HUES48 (cell line): ENCODE results near the gene KCNJ5.

ENCODE experiments used
- H3K27ac ChIP-seq: one replicate; pipeline ENCODE4 v1.7.0; 2013; ENCODE audit warnings: low read depth, low read length, inconsistent platforms
- H3K27me3 ChIP-seq: 2 replicates; pipeline ENCODE4 v1.6.1; 2013; ENCODE audit warnings: mild to moderate bottlenecking, low read length; ENCODE audit not compliant: control insufficient read depth, insufficient read depth
- H3K36me3 ChIP-seq: 2 replicates; pipeline ENCODE4 v1.6.1; 2013; ENCODE audit warnings: low read length; ENCODE audit not compliant: control insufficient read depth, insufficient read depth
- H3K4me1 ChIP-seq: 2 replicates; pipeline ENCODE4 v1.6.1; 2013; ENCODE audit warnings: mild to moderate bottlenecking, low read length; ENCODE audit not compliant: control insufficient read depth, insufficient read depth
- H3K4me3 ChIP-seq: 2 replicates; pipeline ENCODE4 v1.5.1; 2013; ENCODE audit warnings: mild to moderate bottlenecking, low read depth, low read length
- H3K9ac ChIP-seq: 2 replicates; pipeline ENCODE4 v1.6.1; 2013; ENCODE audit warnings: mild to moderate bottlenecking, low read depth, low read length, moderate library complexity
- H3K9me3 ChIP-seq: 2 replicates; pipeline ENCODE4 v1.6.1; 2013; ENCODE audit warnings: low read length; ENCODE audit not compliant: control insufficient read depth, insufficient read depth

KCNJ5 gene

DNA sequence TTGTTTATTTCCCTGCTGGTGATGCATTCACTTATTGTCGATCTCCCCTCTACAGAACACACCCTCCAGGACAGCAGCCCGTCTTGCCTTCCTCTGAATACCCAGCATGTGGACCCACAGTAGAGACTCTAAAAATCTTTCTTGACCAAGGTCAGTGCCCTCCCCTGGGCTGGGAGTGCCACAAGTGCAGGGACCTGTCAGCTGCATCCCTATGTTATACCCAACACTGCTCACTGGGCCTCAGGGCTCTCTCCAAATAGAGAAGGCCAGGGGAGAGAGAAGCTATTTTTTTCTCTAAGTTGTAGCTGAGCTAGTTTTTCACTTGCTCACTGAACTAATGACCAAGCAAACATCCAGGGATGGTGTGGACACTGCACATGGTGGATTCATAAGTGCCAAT lies 33.8 kb upstream of the KCNJ5 start:
- Histone ChIP-seq H3K27me3 (peaks cover 10% of the 10 kb centered on the region; the same call in 1 of the 2 replicates), H3K4me1 (no peaks in the 10 kb centered on the region; the same call in 1 of the 2 replicates), H3K27ac (no peak overlapping the region), H3K4me3 (no peak overlapping the region), H3K36me3 (no peaks in the 10 kb centered on the region), H3K9me3 (no peaks in the 10 kb centered on the region), H3K9ac (no peak overlapping the region)

DNA sequence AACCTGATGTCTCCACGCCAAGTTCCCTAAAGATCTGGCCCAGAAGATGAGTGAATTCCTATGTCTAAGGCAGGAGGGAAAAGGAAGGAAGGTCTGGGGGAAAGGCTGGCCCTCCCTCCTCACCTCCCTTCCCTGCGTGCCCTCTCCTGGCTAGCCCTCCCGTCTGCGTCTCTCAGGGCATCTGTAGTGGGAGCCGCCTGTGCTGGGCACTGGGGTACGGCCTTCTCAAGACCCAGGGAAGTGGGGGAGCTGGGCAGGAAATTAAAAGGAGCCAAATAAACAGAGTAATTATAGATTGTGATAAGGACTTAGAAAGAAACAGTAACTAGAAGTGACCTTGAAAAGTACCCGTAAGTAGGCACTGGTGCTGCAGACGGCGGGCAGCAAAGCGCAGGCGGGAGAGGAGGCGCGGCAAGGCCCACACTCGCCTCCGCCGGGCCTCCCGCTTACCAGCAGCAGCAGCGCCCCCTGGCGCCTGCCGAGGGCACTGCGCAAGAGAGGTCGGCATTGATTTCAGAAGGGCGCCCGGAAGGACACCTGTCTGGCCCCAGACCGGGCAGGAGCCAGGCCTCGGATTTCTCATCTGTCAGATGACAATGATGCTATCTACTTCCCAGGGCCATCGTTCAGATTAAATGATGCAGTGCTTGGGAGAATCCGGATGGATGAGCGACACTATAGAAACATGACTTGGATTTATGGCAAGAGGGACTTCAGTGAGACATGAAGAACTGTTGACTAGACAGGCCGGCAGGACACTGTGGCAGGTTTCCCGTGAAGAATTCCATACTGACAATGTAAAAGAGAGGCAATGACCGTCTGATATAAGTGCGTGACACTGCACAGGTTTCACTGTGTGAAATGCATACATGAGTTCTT lies 31.4 kb upstream of the KCNJ5 start:
- peaks cover 12% of the 10 kb centered on the region for H3K4me1 ChIP-seq
- peaks cover 10% of the 10 kb centered on the region; the same call in 1 of the 2 replicates for H3K27me3 ChIP-seq
- no peaks in the 10 kb centered on the region for H3K36me3 ChIP-seq
- no peak overlapping the region for H3K4me3 ChIP-seq
- H3K27ac ChIP-seq: no peak overlapping the region
- H3K9ac ChIP-seq: no peak overlapping the region
- H3K9me3 ChIP-seq: no peaks in the 10 kb centered on the region

GRCh38 chr11:128860571-128861361 lies 30.4 kb upstream of the KCNJ5 start:
- Histone ChIP-seq H3K9ac (no peak overlapping the region), H3K27ac (no peak overlapping the region), H3K4me1 (peaks cover 12% of the 10 kb centered on the region)

GRCh38 chr11:128862406-128862805 lies 28.8 kb upstream of the KCNJ5 start:
- no peak overlapping the region for H3K27ac ChIP-seq
- H3K36me3 ChIP-seq: no peaks in the 10 kb centered on the region
- H3K9me3 ChIP-seq: no peaks in the 10 kb centered on the region
- H3K27me3 ChIP-seq: peaks cover 10% of the 10 kb centered on the region; the same call in 1 of the 2 replicates
- H3K4me3 ChIP-seq: no peak overlapping the region
- no peak overlapping the region for H3K9ac ChIP-seq
- peaks cover 12% of the 10 kb centered on the region for H3K4me1 ChIP-seq

More at GRCh38 chr11:128860571-128861361, 30.4 kb upstream of the KCNJ5 start:
- peaks cover 10% of the 10 kb centered on the region; the same call in 1 of the 2 replicates for H3K27me3 ChIP-seq
- H3K36me3 ChIP-seq: no peaks in the 10 kb centered on the region
- no peaks in the 10 kb centered on the region for H3K9me3 ChIP-seq
- H3K4me3 ChIP-seq: no peak overlapping the region

DNA sequence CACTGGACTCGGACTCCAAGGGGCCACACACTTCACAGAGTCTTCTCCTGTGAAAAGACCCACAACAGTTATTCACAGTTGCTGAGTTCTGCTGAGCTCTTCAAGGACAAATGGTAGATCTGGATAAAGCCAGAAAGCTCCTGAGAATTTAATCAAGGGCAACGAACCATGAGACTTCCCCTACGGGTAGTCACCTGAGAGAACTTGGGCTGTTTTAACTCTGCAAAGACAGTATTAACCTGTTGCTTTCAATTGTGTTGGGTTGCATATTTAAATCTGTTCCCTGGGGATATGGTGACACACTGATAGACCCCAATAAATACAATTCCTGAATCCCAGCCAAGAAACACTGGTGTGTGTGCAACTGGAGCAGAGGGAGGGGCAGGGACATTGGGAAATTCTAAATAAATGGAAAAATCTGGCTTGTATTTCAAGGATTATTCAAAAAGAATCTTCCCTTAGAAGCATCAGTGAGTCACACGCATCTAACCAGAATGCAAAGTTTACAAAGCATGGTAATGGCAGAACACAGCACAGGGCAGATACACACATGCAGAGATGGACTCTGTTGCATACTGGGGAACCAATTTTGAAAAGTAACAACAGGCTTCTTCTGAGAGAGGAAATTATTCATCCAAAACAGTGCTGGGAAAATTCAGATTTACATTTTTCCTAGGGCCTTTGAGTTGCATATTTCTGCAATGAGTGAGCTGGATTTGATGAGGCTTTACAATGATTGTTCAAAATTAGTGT lies 28.1 kb upstream of the KCNJ5 start:
- Histone ChIP-seq H3K4me1 (peaks cover 12% of the 10 kb centered on the region), H3K9ac (no peak overlapping the region), H3K27me3 (peaks cover 10% of the 10 kb centered on the region; the same call in 1 of the 2 replicates), H3K9me3 (no peaks in the 10 kb centered on the region), H3K36me3 (no peaks in the 10 kb centered on the region), H3K27ac (no peak overlapping the region), H3K4me3 (no peak overlapping the region)

DNA sequence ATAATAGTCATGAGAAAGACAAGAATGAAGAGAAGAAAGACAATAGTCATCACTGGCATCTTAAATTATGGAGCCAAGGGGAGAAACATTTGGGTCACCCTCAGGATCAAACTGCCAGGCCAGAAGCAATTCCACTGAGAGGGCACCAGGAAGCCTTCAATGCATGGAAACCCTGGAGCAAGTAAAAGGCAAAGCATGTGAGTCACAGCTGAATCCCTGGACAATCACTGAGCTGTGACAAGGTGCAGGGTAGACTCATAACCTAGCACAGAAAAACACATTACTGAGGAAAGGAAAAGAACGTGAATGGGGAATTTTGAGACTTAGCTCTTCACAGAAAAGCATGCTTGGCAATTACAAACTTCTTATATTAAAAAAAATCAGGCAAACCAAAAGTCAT lies 25.7 kb upstream of the KCNJ5 start:
- Histone ChIP-seq H3K27ac (no peak overlapping the region), H3K9ac (no peak overlapping the region), H3K36me3 (no peaks in the 10 kb centered on the region), H3K4me1 (peaks cover 19% of the 10 kb centered on the region), H3K27me3 (0 out of 2 replicates have a peak, but pooled peaks cover 4% of the 10 kb centered on the region), H3K9me3 (no peaks in the 10 kb centered on the region), H3K4me3 (no peak overlapping the region)

- no peaks in the 10 kb centered on the region for H3K36me3 ChIP-seq
- H3K9ac ChIP-seq: no peak within 1 kb of the TSS
- 0 out of 2 replicates have a peak, but pooled peaks cover 4% of the 10 kb centered on the region for H3K27me3 ChIP-seq
- no peaks in the 10 kb centered on the region for H3K9me3 ChIP-seq
- no peak within 1 kb of the TSS for H3K27ac ChIP-seq
- peaks cover 37% of the 10 kb centered on the region for H3K4me1 ChIP-seq
- H3K4me3 ChIP-seq: no peak within 1 kb of the TSS
Observed at GRCh38 chr11:128867277-128867676, 23.9 kb upstream of the KCNJ5 start, which contains the start of gene KCNJ1. TSS of gene KCNJ1 (minus strand) at chr11:128867296. CDS start at chr11:128840243, 27,053 bp downstream.

GRCh38 chr11:128868841-128869671 lies 22.1 kb upstream of the KCNJ5 start:
- Histone ChIP-seq H3K4me1 (peaks cover 39% of the 10 kb centered on the region), H3K36me3 (no peaks in the 10 kb centered on the region), H3K9me3 (no peaks in the 10 kb centered on the region), H3K9ac (no peak overlapping the region), H3K27me3 (peaks cover 20% of the 10 kb centered on the region), H3K4me3 (no peak overlapping the region), H3K27ac (no peak overlapping the region)

DNA sequence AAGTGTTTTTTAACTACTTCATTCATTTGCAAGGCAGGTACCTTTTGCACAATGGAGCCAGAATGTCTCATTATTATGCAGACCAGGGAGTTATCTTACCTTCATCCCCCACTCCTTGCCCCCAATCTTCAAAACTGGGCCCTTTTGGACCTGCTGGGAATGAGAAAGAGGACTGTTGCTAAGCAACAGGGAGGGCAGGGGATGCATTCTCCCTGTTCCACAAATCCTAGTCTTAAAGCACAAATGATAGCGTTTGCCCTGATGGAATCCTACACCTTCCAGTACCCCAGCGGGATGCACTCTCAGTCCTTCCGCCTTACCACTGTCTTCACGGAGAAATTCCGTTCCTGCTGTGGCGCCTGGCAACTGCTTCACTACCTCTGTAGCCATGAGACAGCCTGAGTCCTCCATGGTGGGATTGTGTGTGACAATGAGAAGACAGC lies 20.0 kb upstream of the KCNJ5 start:
- peaks cover 34% of the 10 kb centered on the region for H3K27me3 ChIP-seq
- peak overlapping the region; percentile 59 for H3K27ac ChIP-seq
- no peaks in the 10 kb centered on the region for H3K9me3 ChIP-seq
- H3K4me1 ChIP-seq: peaks cover 39% of the 10 kb centered on the region
- H3K9ac ChIP-seq: no peak overlapping the region
- peak overlapping the region; percentile 11 for H3K4me3 ChIP-seq
- H3K36me3 ChIP-seq: no peaks in the 10 kb centered on the region

DNA sequence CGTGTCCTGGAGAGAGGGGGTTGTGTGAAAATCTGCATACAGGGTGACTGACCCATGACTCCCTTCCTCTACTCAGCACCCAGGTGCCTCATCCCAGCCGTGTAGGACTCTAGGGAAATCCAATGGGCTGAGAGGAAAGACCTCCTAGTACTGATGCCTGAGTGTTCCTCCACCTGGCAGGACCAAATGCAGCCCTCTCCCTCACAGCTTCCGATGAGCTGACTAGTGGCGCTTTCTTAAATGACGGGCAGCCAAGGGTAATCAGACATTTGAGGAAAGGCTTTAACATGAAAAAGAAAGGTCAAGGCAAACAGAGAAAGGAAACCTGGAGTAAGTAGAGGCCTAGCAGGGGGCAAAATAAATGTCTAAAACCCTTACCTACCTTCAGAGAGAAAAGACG lies 19.1 kb upstream of the KCNJ5 start:
- H3K27me3 ChIP-seq: peaks cover 38% of the 10 kb centered on the region
- no peak overlapping the region for H3K9ac ChIP-seq
- no peaks in the 10 kb centered on the region for H3K9me3 ChIP-seq
- H3K27ac ChIP-seq: no peak overlapping the region
- peak overlapping the region; percentile 11 for H3K4me3 ChIP-seq
- H3K4me1 ChIP-seq: peaks cover 39% of the 10 kb centered on the region
- no peaks in the 10 kb centered on the region for H3K36me3 ChIP-seq
